Smooth muscle cell (in vitro differentiated cells): ENCODE results near the gene CLVS2. TPM values are rescaled to one million over a fixed set of nuclear protein-coding genes. Genes with fewer than 3 reads are reported as not detected.

Source experiments
- DNase-seq: peaks from one replicate; lab custom pipeline; 2025; ENCODE audit not compliant: unreplicated experiment; lab: John Stamatoyannopoulos, UW
- H2AFZ ChIP-seq: fragments of 200-600 bp; sonication (generic); 2 replicates; pipeline ENCODE4 v1.6.0; 2016; ENCODE audit warnings: antibody characterized with exemption, low read depth, mild to moderate bottlenecking
- H3F3A ChIP-seq: fragments of 200-600 bp; sonication (generic); 2 replicates; pipeline ENCODE4 v1.6.0; 2017; ENCODE audit warnings: antibody characterized with exemption, low read depth
- H3K27ac ChIP-seq: fragments of 200-600 bp; sonication (generic); 2 replicates; pipeline ENCODE4 v1.5.1; 2016; ENCODE audit warnings: low read depth, mild to moderate bottlenecking
- H3K27me3 ChIP-seq: fragments of 200-600 bp; sonication (generic); 2 replicates; pipeline ENCODE4 v1.6.1; 2016; ENCODE audit warnings: low read depth, mild to moderate bottlenecking
- H3K36me3 ChIP-seq: fragments of 200-600 bp; sonication (generic); 2 replicates; pipeline ENCODE4 v1.5.1; 2016; ENCODE audit warnings: low read depth
- H3K4me1 ChIP-seq: fragments of 200-600 bp; sonication (generic); 2 replicates; pipeline ENCODE4 v1.5.1; 2016; ENCODE audit warnings: low read depth
- H3K4me2 ChIP-seq: fragments of 200-600 bp; sonication (generic); 2 replicates; pipeline ENCODE4 v1.6.0; 2016; ENCODE audit warnings: mild to moderate bottlenecking
- H3K4me3 ChIP-seq: fragments of 200-600 bp; sonication (generic); 2 replicates; pipeline ENCODE4 v1.5.1; 2016; ENCODE audit warnings: mild to moderate bottlenecking
- H3K79me2 ChIP-seq: fragments of 200-600 bp; sonication (generic); 2 replicates; pipeline ENCODE4 v1.6.0; 2016; ENCODE audit warnings: low read depth, mild to moderate bottlenecking
- H3K9ac ChIP-seq: fragments of 200-600 bp; sonication (generic); 2 replicates; pipeline ENCODE4 v1.6.0; 2016; ENCODE audit warnings: low read depth
- H3K9me3 ChIP-seq: fragments of 200-600 bp; sonication (generic); replicated peaks from 2 replicates; pipeline ENCODE4 v1.5.1; 2016; ENCODE audit warnings: low read depth
- H4K20me1 ChIP-seq: fragments of 200-600 bp; sonication (generic); 2 replicates; pipeline ENCODE4 v1.6.0; 2016; ENCODE audit warnings: low read depth
- CTCF ChIP-seq: fragments of 200-600 bp; sonication (generic); IDR thresholded peaks from 2 replicates; pipeline ENCODE4 v1.5.1; 2017; ENCODE audit warnings: borderline replicate concordance, mild to moderate bottlenecking, antibody characterized with exemption; ENCODE audit not compliant: insufficient read depth, poor library complexity, severe bottlenecking
- WGBS: methylation state at CpG from one replicate; pipeline ENCODE4 v1.1.7; 2016; ENCODE audit warnings: low lambda C conversion rate; 5-methylcytosine and 5-hydroxymethylcytosine counted together
- polyA plus RNA-seq: library from polyadenylated mRNA; unstranded; fragments of >200 nt; fragmentation: Nextera tagmentation; extraction: Ambion mirVana; gene quantifications from 2 replicates; pipeline ENCODE4 v1.2.1, GENCODE V29; 2016
- total RNA-seq: library from RNA; depleted of rRNA; stranded (reverse); fragments of >200 nt; gene quantifications from 2 replicates; pipeline ENCODE4 v1.2.3, GENCODE V29; 2014

CLVS2 gene, protein sequence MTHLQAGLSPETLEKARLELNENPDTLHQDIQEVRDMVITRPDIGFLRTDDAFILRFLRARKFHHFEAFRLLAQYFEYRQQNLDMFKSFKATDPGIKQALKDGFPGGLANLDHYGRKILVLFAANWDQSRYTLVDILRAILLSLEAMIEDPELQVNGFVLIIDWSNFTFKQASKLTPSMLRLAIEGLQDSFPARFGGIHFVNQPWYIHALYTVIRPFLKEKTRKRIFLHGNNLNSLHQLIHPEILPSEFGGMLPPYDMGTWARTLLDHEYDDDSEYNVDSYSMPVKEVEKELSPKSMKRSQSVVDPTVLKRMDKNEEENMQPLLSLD
- not detected in 2 replicates for total RNA-seq
- not detected in 2 replicates for polyA plus RNA-seq

- no peaks in the 10 kb centered on the region for H3K79me2 ChIP-seq
- H3K9me3 ChIP-seq = no peaks in the 10 kb centered on the region
- H3K4me3 ChIP-seq = peak within 1 kb of the TSS; percentile 52
- 2% methylated on average over 75 of the region's 75 CpGs for WGBS
- DNase-seq = no peak
- peaks cover 98% of the 10 kb centered on the region for H3K27me3 ChIP-seq
- H3K4me2 ChIP-seq = peak within 1 kb of the TSS; percentile 95
- H3F3A ChIP-seq = no peaks in the 10 kb centered on the region
- no peaks in the 10 kb centered on the region for H3K36me3 ChIP-seq
- H3K27ac ChIP-seq = no peak within 1 kb of the TSS
- no peaks in the 10 kb centered on the region for H4K20me1 ChIP-seq
- no peaks in the 10 kb centered on the region for H3K4me1 ChIP-seq
- H3K9ac ChIP-seq = no peak within 1 kb of the TSS
- H2AFZ ChIP-seq = peak within 1 kb of the TSS; percentile 50
- no peak for TF ChIP-seq CTCF
These were observed at the start of gene CLVS2 for GRCh38 chr6:122995921-122996793. TSS of gene CLVS2 (plus strand) at chr6:122996235. CDS start at chr6:122997778, 1,543 bp downstream.

GRCh38 chr6:122947355-122947754 is 48.7 kb upstream of the CLVS2 start:
- DNase-seq = no peak

DNA sequence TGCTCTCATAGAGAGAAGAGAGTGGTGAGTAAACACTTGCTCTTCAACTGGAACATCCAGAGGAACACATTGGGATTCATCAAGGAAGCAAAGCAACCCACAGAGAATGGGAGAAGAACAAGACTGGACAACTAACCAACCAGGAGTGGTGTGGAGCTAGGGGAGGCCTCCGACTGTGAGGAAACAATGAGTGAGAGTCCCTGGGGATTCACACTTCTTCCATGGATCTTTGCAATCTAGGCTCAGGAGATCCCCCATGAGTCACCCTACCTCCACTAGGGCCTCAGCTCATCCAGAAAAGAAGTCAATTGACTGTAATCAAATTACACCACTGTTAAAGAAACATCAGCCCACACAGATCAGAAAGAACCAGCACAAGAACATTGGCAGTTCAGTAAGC is 42.3 kb upstream of the CLVS2 start:
- H3K4me2 ChIP-seq = no peak overlapping the region
- H3K36me3 ChIP-seq = no peaks in the 10 kb centered on the region
- no peak overlapping the region for H3K27ac ChIP-seq
- H2AFZ ChIP-seq = no peak overlapping the region
- H3K4me3 ChIP-seq = no peak overlapping the region
- no peaks in the 10 kb centered on the region for H3K4me1 ChIP-seq
- no peaks in the 10 kb centered on the region for H3K27me3 ChIP-seq
- 90% methylated on average over 1 of the region's 1 CpG for WGBS
- H3F3A ChIP-seq = no peaks in the 10 kb centered on the region
- no peaks in the 10 kb centered on the region for H4K20me1 ChIP-seq
- no peak for DNase-seq
- TF ChIP-seq CTCF = no peak
- no peaks in the 10 kb centered on the region for H3K79me2 ChIP-seq
- no peak overlapping the region for H3K9ac ChIP-seq
- H3K9me3 ChIP-seq = no peaks in the 10 kb centered on the region

More at GRCh38 chr6:122947355-122947754, 48.7 kb upstream of the CLVS2 start:
- Histone ChIP-seq H3K36me3 (no peaks in the 10 kb centered on the region), H4K20me1 (no peaks in the 10 kb centered on the region), H3K9ac (no peak overlapping the region), H3F3A (no peaks in the 10 kb centered on the region), H3K79me2 (no peaks in the 10 kb centered on the region), H3K9me3 (no peaks in the 10 kb centered on the region), H3K4me1 (no peaks in the 10 kb centered on the region), H3K4me3 (no peak overlapping the region), H3K27me3 (no peaks in the 10 kb centered on the region), H3K4me2 (no peak overlapping the region), H3K27ac (no peak overlapping the region), H2AFZ (no peak overlapping the region)
- peak; percentile 48 for TF ChIP-seq CTCF
